GM21515 (cell line): ENCODE measurements around the gene FPGS.
"Not testable (repeated sequence)": the region's sequence is repeated elsewhere in the genome, so short reads cannot be mapped to it uniquely, and the experiment has no call there.

ENCODE experiments used
- ATAC-seq: cut with Tn5 transposase; IDR thresholded peaks from one replicate; pipeline ENCODE4 v1.9.1; 2021; ENCODE audit not compliant: unreplicated experiment

The FPGS gene

GRCh38 chr9:127835991-127836516 is 33.4 kb downstream of the FPGS start:
- no peak for ATAC-seq

- ATAC-seq: not testable (repeated sequence)
Observed at GRCh38 chr9:127836561-127836960, 33.9 kb downstream of the FPGS start.

- no peak for ATAC-seq
Observed at GRCh38 chr9:127837346-127837745, 34.7 kb downstream of the FPGS start.

GRCh38 chr9:127838375-127839078 is 35.8 kb downstream of the FPGS start:
- ATAC-seq: no peak

GRCh38 chr9:127841087-127841835 is 38.6 kb downstream of the FPGS start:
- ATAC-seq: no peak

- no peak for ATAC-seq
Observed at GRCh38 chr9:127844821-127845359, 42.2 kb downstream of the FPGS start.

- not testable (repeated sequence) for ATAC-seq
Observed at GRCh38 chr9:127845619-127846018, 42.9 kb downstream of the FPGS start.

GRCh38 chr9:127846443-127847177 is 43.9 kb downstream of the FPGS start:
- ATAC-seq: no peak

- no peak for ATAC-seq
Observed at GRCh38 chr9:127847178-127847510, 44.5 kb downstream of the FPGS start.

GRCh38 chr9:127847833-127848755 is 45.4 kb downstream of the FPGS start:
- ATAC-seq: no peak

GRCh38 chr9:127848756-127849504 is 46.2 kb downstream of the FPGS start:
- ATAC-seq: no peak

GRCh38 chr9:127850286-127850830 is 47.7 kb downstream of the FPGS start:
- ATAC-seq: no peak

GRCh38 chr9:127852829-127853228 is 50.1 kb downstream of the FPGS start:
- ATAC-seq: no peak

- no peak for ATAC-seq
Observed at GRCh38 chr9:127853312-127854183, 50.9 kb downstream of the FPGS start.

- no peak for ATAC-seq
Observed at GRCh38 chr9:127854184-127854806, 51.6 kb downstream of the FPGS start, which contains the start of gene ENG. Gene ENG (minus strand): TSS chr9:127854658. CDS start chr9:127854355, 303 bp downstream.

GRCh38 chr9:127854960-127855359 is 52.3 kb downstream of the FPGS start:
- no peak for ATAC-seq

GRCh38 chr9:127855522-127855921 is 52.8 kb downstream of the FPGS start:
- ATAC-seq: no peak
